ENCODE results near the gene ZNF462. TPM values are rescaled to one million over a fixed set of nuclear protein-coding genes. Genes with fewer than 3 reads are reported as not detected.

The ZNF462 gene
- total RNA-seq, 1 experiment from 2014 or later, result 164 TPM

DNA sequence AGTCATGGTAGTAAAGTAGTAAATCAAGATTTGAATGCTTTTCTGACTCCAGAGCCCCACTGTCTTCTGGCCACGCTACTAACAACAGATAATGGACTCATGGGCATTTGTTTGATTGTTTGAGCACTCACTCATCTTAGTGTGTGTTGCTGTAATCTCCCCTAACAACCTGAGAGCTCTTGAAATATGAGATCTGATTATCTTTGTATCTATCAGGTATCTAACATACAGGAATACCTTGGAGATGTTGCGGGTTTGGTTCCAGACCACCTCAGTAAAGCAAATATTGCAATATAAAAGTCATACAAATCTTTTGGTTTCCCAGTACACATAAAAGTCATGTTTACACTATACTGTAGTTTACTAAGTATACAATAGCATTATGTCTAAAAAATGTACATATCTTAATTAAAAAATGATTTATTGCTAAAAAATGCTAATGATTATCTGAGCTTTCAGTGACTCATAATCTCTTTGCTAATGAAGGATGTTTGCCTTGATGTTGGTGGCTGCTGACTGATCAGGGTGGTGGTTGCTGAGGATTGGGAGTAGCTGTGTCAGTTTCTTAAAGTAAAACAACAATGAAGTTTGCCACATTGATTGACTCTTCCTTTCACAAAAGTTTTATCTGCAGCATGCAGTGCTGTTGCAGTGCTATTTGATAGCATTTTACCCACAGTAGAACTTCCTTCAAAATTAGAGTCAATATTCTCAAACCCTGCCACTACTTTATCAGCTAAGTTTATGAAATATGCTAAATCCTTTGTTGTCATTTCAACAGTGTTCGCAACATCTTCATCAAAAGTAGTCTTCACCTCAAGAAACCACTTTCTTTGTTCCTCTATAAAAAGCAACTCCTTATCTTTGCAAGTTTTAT lies 92.2 kb downstream of the ZNF462 start:
- Histone ChIP-seq H3K56ac (ENCODE audit: insufficient read length, low read depth, low read length) (no peak overlapping the region), H3K23me2 (ENCODE audit: insufficient read length, low read depth, low read length, poor library complexity, severe bottlenecking) (no peaks in the 10 kb centered on the region), H3K9me3 (ENCODE audit: control insufficient read depth, low read depth, low read length) (no peaks in the 10 kb centered on the region), H4K8ac (replicated peaks; ENCODE audit: insufficient read length, low read depth, low read length) (no peak overlapping the region), H3K14ac (ENCODE audit: insufficient read depth, low read length) (no peak overlapping the region), H2BK120ac (ENCODE audit: low read depth, low read length, poor library complexity, severe bottlenecking) (no peak overlapping the region), H2BK5ac (ENCODE audit: insufficient read length, low read length) (no peak overlapping the region), H2AK5ac (ENCODE audit: insufficient read length, low read length) (no peak overlapping the region), H4K91ac (ENCODE audit: insufficient read length, low read depth, low read length) (no peak overlapping the region), H3K27me3 (ENCODE audit: insufficient read depth, low read length) (no peaks in the 10 kb centered on the region), H3K23ac (ENCODE audit: insufficient read length, low read depth, low read length) (no peak overlapping the region), H4K5ac (ENCODE audit: insufficient read length, low read depth, low read length) (no peak overlapping the region), H3K4me2 (ENCODE audit: insufficient read depth, insufficient read length, low read length) (no peak overlapping the region), H3T11ph (ENCODE audit: low read length) (no peak overlapping the region), H3K79me1 (ENCODE audit: insufficient read depth, low read depth, low read length, poor library complexity, severe bottlenecking) (peaks cover 3% of the 10 kb centered on the region), H3K27ac (ENCODE audit: insufficient read length, low read depth, low read length) (no peak overlapping the region), H3K9ac (ENCODE audit: extremely low read depth, insufficient read length, low read length) (no peak overlapping the region), H3K79me2 (ENCODE audit: insufficient read depth, low read length) (no peaks in the 10 kb centered on the region), H2AFZ (ENCODE audit: low read length) (no peak overlapping the region), H3K4me1 (ENCODE audit: insufficient read depth, low read length) (peaks cover 1% of the 10 kb centered on the region; the same call in 1 of the 2 replicates), H2BK20ac (ENCODE audit: low read depth, low read length, poor library complexity, severe bottlenecking) (no peak overlapping the region), H3K18ac (ENCODE audit: insufficient read length, low read depth, low read length) (no peak overlapping the region), H4K20me1 (ENCODE audit: control insufficient read depth, insufficient read depth, insufficient read length) (no peaks in the 10 kb centered on the region), H2BK15ac (ENCODE audit: low read depth, low read length) (no peak overlapping the region), H2BK12ac (ENCODE audit: insufficient read length, low read depth, low read length) (no peak overlapping the region), H3K4ac (ENCODE audit: low read depth, low read length) (no peak overlapping the region)
- H3K4me3 Mint-ChIP-seq, result no peak overlapping the region
- no CpG with 5 or more reads among the region's 3 CpGs for WGBS (ENCODE audit: extremely low coverage, insufficient read length, low lambda C conversion rate)
- no peak for DNase-seq
- H3K27me3 Mint-ChIP-seq (ENCODE audit: low read depth), result no peaks in the 10 kb centered on the region
- H3K9me3 Mint-ChIP-seq, result no peaks in the 10 kb centered on the region
- peak overlapping the region in 1 of 3 experiments; percentile 10; a peak in 2 of 7 replicates for H3K27ac Mint-ChIP-seq
- H3K4me1 Mint-ChIP-seq, result peaks cover 19 to 31% of the 10 kb centered on the region in 2 experiments
- peaks cover 57 to 84% (median 66%) of the 10 kb centered on the region in 3 experiments for H3K36me3 Mint-ChIP-seq (ENCODE audit: insufficient read depth in 1 of 3, low read depth in 3 of 3)
- TF ChIP-seq, protein P1, sequence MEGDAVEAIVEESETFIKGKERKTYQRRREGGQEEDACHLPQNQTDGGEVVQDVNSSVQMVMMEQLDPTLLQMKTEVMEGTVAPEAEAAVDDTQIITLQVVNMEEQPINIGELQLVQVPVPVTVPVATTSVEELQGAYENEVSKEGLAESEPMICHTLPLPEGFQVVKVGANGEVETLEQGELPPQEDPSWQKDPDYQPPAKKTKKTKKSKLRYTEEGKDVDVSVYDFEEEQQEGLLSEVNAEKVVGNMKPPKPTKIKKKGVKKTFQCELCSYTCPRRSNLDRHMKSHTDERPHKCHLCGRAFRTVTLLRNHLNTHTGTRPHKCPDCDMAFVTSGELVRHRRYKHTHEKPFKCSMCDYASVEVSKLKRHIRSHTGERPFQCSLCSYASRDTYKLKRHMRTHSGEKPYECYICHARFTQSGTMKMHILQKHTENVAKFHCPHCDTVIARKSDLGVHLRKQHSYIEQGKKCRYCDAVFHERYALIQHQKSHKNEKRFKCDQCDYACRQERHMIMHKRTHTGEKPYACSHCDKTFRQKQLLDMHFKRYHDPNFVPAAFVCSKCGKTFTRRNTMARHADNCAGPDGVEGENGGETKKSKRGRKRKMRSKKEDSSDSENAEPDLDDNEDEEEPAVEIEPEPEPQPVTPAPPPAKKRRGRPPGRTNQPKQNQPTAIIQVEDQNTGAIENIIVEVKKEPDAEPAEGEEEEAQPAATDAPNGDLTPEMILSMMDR (conservative IDR thresholded peaks at IDR 0.05), result no peak
